K562 (cell line): ENCODE results near the gene MCAT. TPM values are rescaled to one million over a fixed set of nuclear protein-coding genes. Genes with fewer than 3 reads are reported as not detected.

Experiments
- ATAC-seq: fragments of 200-7000 bp; cut with Tn5 transposase; 3 replicates; pipeline ENCODE4 v1.9.1; 2020; ENCODE audit warnings: moderate library complexity
- BruUV-seq: library from RNA; stranded (reverse); fragments of 400-500 nt; replicated peaks from 2 replicates; lab custom pipeline; 2021; lab: Mats Ljungman, UMichigan
- CTCF ChIA-PET: fragments of 300-600 bp; formaldehyde crosslinking; extraction: SDS; loops from one replicate; lab custom pipeline; 2021; ENCODE audit warnings: low intra/inter-chr PET ratio; lab: Yijun Ruan, JAX
- POLR2A ChIA-PET: fragments of 300-600, 350-650 bp; sonication (Branson Sonifier 250); formaldehyde crosslinking; extraction: SDS; loops from one replicate; lab custom pipeline; 2021; ENCODE audit warnings: antibody characterized with exemption, inconsistent platforms; lab: Yijun Ruan, JAX
- DNase-seq, 4 experiments: peaks; one replicate each; pipeline versions ENCODE4 v3.0.0 to v3.0.0-alpha.2; 2011 to 2018; ENCODE audit warnings: low spot score in 3 of 4, mixed read lengths in 3 of 4; ENCODE audit errors: extremely low read depth in 1 of 4
- FAIRE-seq: peaks from 2 replicates; lab custom pipeline; 2011; peaks lifted over from hg19 to GRCh38; lab: Jason Lieb, UNC
- H2AFZ ChIP-seq: 2 replicates; pipeline ENCODE4 v1.6.0; 2011; ENCODE audit warnings: low read depth, low read length, control low read depth, inconsistent platforms
- H3K27ac ChIP-seq: fragments of 200-600 bp; 3 replicates; pipeline ENCODE4 v1.8.0; 2011; ENCODE audit warnings: low read depth, mild to moderate bottlenecking, control low read depth, inconsistent platforms, low read length, moderate library complexity, mixed read lengths; ENCODE audit errors: extremely low read depth
- H3K27me3 ChIP-seq, 2 experiments: fragments of 300-600 bp in 1 of 2; 2 replicates in 1 of 2; 3 replicates in 1 of 2; pipeline versions ENCODE4 v1.6.0 to v1.8.0; 2011; ENCODE audit warnings: inconsistent platforms in 2 of 2, low read length in 2 of 2, mild to moderate bottlenecking in 1 of 2, mixed read lengths in 1 of 2, moderate library complexity in 1 of 2; ENCODE audit not compliant: control insufficient read depth in 2 of 2, insufficient read depth in 2 of 2
- H3K36me3 ChIP-seq: fragments of 300-600 bp; 3 replicates; pipeline ENCODE4 v1.8.0; 2011; ENCODE audit warnings: mild to moderate bottlenecking, low read length, inconsistent platforms; ENCODE audit not compliant: control insufficient read depth, insufficient read depth
- H3K4me1 ChIP-seq, 2 experiments: fragments of 200-600 bp in 1 of 2; replicated peaks in 1 of 2; 2 replicates in 1 of 2; 3 replicates in 1 of 2; pipeline versions ENCODE4 v1.5.1 to v1.8.0; 2011; ENCODE audit warnings: inconsistent platforms in 2 of 2, low read length in 2 of 2, mild to moderate bottlenecking in 1 of 2, mixed read lengths in 1 of 2, moderate library complexity in 1 of 2; ENCODE audit not compliant: control insufficient read depth in 2 of 2, insufficient read depth in 2 of 2
- H3K4me2 ChIP-seq: 2 replicates; pipeline ENCODE4 v1.6.1; 2011; ENCODE audit warnings: low read length, control low read depth, inconsistent platforms, mixed read lengths; ENCODE audit not compliant: insufficient read depth
- H3K4me3 ChIP-seq: fragments of 200-600 bp; sonication (generic), shearing (Covaris generic); 2 replicates; pipeline ENCODE4 v1.5.1; 2016; ENCODE audit warnings: control low read depth, inconsistent platforms
- H3K79me2 ChIP-seq: fragments of 200-600 bp; 3 replicates; pipeline ENCODE4 v1.8.0; 2011; ENCODE audit warnings: low read length, inconsistent platforms; ENCODE audit not compliant: control insufficient read depth, insufficient read depth
- H3K9ac ChIP-seq, 2 experiments: 2 replicates each; pipeline versions ENCODE4 v1.6.0 to v1.6.1; 2011; ENCODE audit warnings: low read depth in 2 of 2, low read length in 2 of 2, control low read depth in 1 of 2, inconsistent platforms in 1 of 2, mild to moderate bottlenecking in 1 of 2, mixed read lengths in 1 of 2; ENCODE audit not compliant: insufficient read depth in 1 of 2
- H3K9me1 ChIP-seq: one replicate; pipeline ENCODE4 v1.6.0; 2011; ENCODE audit warnings: inconsistent platforms, mild to moderate bottlenecking, low read length, moderate library complexity; ENCODE audit not compliant: control insufficient read depth, insufficient read depth
- H3K9me3 ChIP-seq: replicated peaks from 2 replicates; pipeline ENCODE4 v1.5.1; 2011; ENCODE audit warnings: low read depth, low read length, inconsistent platforms; ENCODE audit not compliant: control insufficient read depth, insufficient read depth
- H4K20me1 ChIP-seq: replicated peaks from 2 replicates; pipeline ENCODE4 v1.6.1; 2011; ENCODE audit warnings: low read length, inconsistent platforms, mixed read lengths; ENCODE audit not compliant: control insufficient read depth, insufficient read depth
- GTF2E2 ChIP-seq: fragments of 200-800 bp; sonication (Bioruptor generic); IDR thresholded peaks from 2 replicates; pipeline ENCODE4 v1.6.1; 2016; ENCODE audit warnings: missing genetic modification characterization, missing compliant biosample characterization
- POLR2G ChIP-seq: fragments of 200-400 bp; formaldehyde crosslinking; IDR thresholded peaks from 2 replicates; pipeline ENCODE4 v1.6.1; 2017; ENCODE audit warnings: low read depth, mild to moderate bottlenecking, antibody characterized with exemption, low read length, moderate library complexity
- SUPT5H ChIP-seq: fragments of 450-650 bp; IDR thresholded peaks from 2 replicates; pipeline ENCODE4 v1.6.1; 2016
- WGBS: fragments of 100-300 bp; shearing (Covaris generic); methylation state at CpG from one replicate; pipeline ENCODE4 v1.1.6; 2016; ENCODE audit warnings: low coverage, mixed read lengths; ENCODE audit not compliant: insufficient coverage; ENCODE audit errors: missing lambda C conversion rate; 5-methylcytosine and 5-hydroxymethylcytosine counted together
- in situ Hi-C: fragments of 300-500 bp; cut with MboI; formaldehyde crosslinking; loops from 4 replicates; pipeline ENCODE4 v1.15.0; 2018; ENCODE audit warnings: inconsistent platforms, mixed read lengths
- intact Hi-C: fragments of 100-400 bp; cut with micrococcal nuclease; formaldehyde crosslinking; loops from 2 replicates; pipeline ENCODE4 v1.14.2; 2022
- polyA plus RNA-seq, 8 experiments: library from polyadenylated mRNA; depleted of rRNA in 4 of 8; stranded (reverse) in 5 of 8; unstranded in 3 of 8; fragments of >200 nt; fragmentation: Nextera tagmentation in 2 of 8; fragmentation: Illumina TruSeq in 1 of 8; extraction: Ambion mirVana in 2 of 8; extraction: Trizol in 1 of 8; gene quantifications; 2 replicates each; pipeline versions ENCODE4 v1.2.1 to v1.2.3, GENCODE V29; 2011 to 2014; ENCODE audit warnings: inconsistent platforms in 1 of 8, missing spikeins in 1 of 8
- total RNA-seq, 7 experiments: library from RNA; depleted of rRNA in 6 of 7; stranded (reverse); fragments of >200 nt in 6 of 7; fragmentation: Illumina TruSeq in 2 of 7; extraction: Trizol in 2 of 7; gene quantifications; 2 replicates each; pipeline versions ENCODE4 v1.2.1 to v1.2.3, GENCODE V29; 2011 to 2021; ENCODE audit warnings: low replicate concordance in 1 of 7
- TF ChIP-seq, protein P1 (sequence below): fragments of 450-650 bp; IDR thresholded peaks from 2 replicates; pipeline ENCODE4 v1.6.1; 2016; ENCODE audit warnings: low read depth, mild to moderate bottlenecking, moderate library complexity

Gene MCAT
- total and polyA plus RNA-seq, 9 of the 15 experiments (the other 6 are each of a cell fraction or from before 2014, with no cell fraction given): 3.3 to 27.8 (median 13.9) TPM

DNA sequence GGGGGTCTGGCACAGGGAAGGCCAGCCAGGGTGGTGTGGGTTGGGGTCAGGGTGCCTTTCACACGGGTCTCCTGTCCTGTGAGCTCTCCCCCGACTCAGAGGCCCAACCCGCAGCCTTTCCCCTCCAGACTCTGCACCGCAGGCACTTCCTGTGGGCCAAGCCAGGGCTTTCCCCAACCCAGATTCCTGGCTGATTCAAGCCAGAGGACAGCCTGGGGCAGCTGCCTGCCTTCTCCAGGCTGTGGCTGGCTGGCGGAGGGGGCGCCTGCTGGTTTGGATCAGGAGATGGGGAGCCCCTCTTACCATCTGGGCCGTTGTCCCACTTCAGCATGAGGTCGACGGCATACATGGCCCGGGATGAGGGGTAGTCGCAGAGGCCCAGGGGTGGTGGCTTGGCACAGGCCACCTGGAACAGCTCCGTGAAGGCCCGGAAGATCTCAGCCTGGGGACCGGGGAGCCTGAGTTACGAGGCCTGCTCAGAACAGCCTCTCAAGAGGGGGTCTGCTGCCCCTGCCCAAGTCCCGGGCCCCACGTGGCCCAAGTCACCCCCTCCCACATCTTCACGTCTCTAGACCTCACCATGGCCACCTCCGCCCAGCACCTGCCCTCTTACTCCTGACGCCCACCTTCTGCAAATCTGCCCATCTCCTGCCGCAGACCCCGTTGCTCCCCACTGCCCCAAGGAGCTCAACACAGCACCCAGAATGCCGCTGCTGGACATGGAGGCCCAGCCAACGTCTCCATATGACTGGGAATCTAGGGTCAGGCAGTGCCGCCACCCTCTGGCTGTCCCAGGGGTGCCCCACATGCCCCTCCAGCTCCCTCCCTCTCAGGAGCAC, 25.5 kb upstream of the MCAT start:
- Histone ChIP-seq H3K4me1 (peaks cover 3 to 66% of the 10 kb centered on the region in 2 experiments), H3K9me3 (no peaks in the 10 kb centered on the region)
- TF ChIP-seq SUPT5H (0 out of 2 replicates have a peak, but pooled peaks have one; percentile 36), POLR2G (peak; percentile 63), GTF2E2 (tag) (no peak)
- TF ChIP-seq, protein P1, sequence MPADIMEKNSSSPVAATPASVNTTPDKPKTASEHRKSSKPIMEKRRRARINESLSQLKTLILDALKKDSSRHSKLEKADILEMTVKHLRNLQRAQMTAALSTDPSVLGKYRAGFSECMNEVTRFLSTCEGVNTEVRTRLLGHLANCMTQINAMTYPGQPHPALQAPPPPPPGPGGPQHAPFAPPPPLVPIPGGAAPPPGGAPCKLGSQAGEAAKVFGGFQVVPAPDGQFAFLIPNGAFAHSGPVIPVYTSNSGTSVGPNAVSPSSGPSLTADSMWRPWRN: no peak
- TF ChIP-seq, all 486 proteins: peak for 2
- H3K4me2 ChIP-seq: no peak overlapping the region
- WGBS: 93% methylated on average over 15 of the region's 25 CpGs
- H3K27me3 ChIP-seq: no peaks in the 10 kb centered on the region
- DNase-seq: no peak
- in situ Hi-C loops (no loop called here), intact Hi-C loops (no loop called here)
- CTCF ChIA-PET: no interaction called here
- peak overlapping the region in 1 of 2 experiments; percentile 65; a peak in 2 of 4 replicates for H3K9ac ChIP-seq
- H3K27ac ChIP-seq: no peak overlapping the region
- H3K9me1 ChIP-seq: no peaks in the 10 kb centered on the region
- POLR2A ChIA-PET: interaction anchor here (0.5 to 1.1 kb wide), 4 partner anchors 9 to 553 kb away, joined by 3 to 5 read pairs (median 4); no protein-coding TSS in a partner anchor
- ATAC-seq: no peak
- no peak for FAIRE-seq
- peaks cover 66% of the 10 kb centered on the region; the same call in 2 of the 3 replicates for H3K36me3 ChIP-seq
- H2AFZ ChIP-seq: no peak overlapping the region
- BruUV-seq: no TSS peak
- H4K20me1 ChIP-seq: no peaks in the 10 kb centered on the region
- H3K4me3 ChIP-seq: no peak overlapping the region
- no peaks in the 10 kb centered on the region for H3K79me2 ChIP-seq
